Measurements from ENCODE around the gene GSTK1.

GSTK1 gene

DNA sequence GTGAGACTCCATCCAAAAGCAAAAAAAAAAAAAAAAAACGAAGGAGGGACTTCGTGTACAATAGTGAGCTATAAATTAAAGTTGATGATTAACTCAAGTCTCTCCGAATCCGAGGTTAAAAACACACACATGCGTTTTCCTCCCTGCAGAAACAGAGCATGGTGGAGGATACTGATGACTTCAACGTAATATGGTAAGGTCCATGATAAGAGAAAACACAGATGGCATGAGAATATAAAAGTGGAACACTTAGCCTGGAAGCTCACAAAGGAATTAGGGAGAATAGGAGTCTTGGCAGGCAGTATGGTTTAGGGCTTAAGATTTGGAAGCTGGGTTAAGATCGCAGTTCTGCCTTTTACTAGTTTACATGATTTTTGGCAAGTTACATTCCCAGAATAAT, 20.1 kb upstream of the GSTK1 start:
- Histone ChIP-seq H3K36me3 (ENCODE audit: control insufficient read depth, insufficient read depth, low read length) (no peaks in the 10 kb centered on the region), H3K9ac (ENCODE audit: low read length) (no peak overlapping the region), H3K27ac (ENCODE audit: low read depth, low read length) (no peak overlapping the region), H3K27me3 (ENCODE audit: control insufficient read depth, insufficient read depth, low read length) (no peaks in the 10 kb centered on the region), H3K4me1 (ENCODE audit: control insufficient read depth, insufficient read depth, low read length) (no peaks in the 10 kb centered on the region), H3K4me3 (ENCODE audit: low read length) (no peak overlapping the region)

DNA sequence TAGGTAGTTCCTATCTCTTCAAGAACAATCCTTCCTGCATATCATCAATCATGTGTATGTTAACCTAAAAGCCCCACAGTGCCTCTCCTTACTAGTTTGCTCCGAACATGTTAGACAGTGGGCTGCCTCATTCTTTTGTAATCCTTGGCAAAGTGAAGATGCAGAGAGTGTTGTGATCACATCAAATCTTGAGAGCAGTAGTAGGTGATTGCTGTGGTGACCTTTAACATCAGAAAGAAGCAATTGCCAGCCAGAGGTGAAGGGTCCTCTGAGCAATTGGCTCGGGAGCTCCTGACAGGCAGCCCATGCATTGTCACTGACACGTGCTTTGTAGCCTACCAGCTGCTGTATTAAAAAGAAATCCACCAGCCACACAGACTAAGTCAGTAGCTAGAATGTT, 19.6 kb upstream of the GSTK1 start:
- no peaks in the 10 kb centered on the region for H3K27me3 ChIP-seq (ENCODE audit: control insufficient read depth, insufficient read depth, low read length)
- no peak overlapping the region for H3K9ac ChIP-seq (ENCODE audit: low read length)
- H3K36me3 ChIP-seq (ENCODE audit: control insufficient read depth, insufficient read depth, low read length), result no peaks in the 10 kb centered on the region
- H3K4me1 ChIP-seq (ENCODE audit: control insufficient read depth, insufficient read depth, low read length), result no peaks in the 10 kb centered on the region
- no peak overlapping the region for H3K27ac ChIP-seq (ENCODE audit: low read depth, low read length)
- no peak overlapping the region for H3K4me3 ChIP-seq (ENCODE audit: low read length)

DNA sequence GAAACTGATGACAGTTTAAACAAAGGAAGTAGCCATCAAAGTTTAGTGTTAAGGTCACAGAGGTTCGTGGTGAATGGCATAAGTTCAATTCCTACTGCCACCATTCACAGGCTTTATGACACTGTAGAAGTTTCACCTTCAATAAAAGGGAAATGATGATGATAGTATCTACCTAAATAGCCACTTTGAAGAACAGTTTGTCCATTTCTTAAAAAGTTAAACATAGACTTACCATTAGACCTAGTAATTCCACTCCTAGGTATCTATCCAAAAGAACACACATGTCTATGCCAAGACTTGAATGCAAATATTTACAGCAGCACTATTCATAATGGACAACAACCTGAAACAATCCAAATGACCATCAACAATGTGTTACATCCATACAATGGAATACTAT, 18.9 kb upstream of the GSTK1 start:
- no peaks in the 10 kb centered on the region for H3K27me3 ChIP-seq (ENCODE audit: control insufficient read depth, insufficient read depth, low read length)
- H3K4me3 ChIP-seq (ENCODE audit: low read length), result no peak overlapping the region
- no peak overlapping the region for H3K27ac ChIP-seq (ENCODE audit: low read depth, low read length)
- no peaks in the 10 kb centered on the region for H3K36me3 ChIP-seq (ENCODE audit: control insufficient read depth, insufficient read depth, low read length)
- H3K4me1 ChIP-seq (ENCODE audit: control insufficient read depth, insufficient read depth, low read length), result no peaks in the 10 kb centered on the region
- no peak overlapping the region for H3K9ac ChIP-seq (ENCODE audit: low read length)

DNA sequence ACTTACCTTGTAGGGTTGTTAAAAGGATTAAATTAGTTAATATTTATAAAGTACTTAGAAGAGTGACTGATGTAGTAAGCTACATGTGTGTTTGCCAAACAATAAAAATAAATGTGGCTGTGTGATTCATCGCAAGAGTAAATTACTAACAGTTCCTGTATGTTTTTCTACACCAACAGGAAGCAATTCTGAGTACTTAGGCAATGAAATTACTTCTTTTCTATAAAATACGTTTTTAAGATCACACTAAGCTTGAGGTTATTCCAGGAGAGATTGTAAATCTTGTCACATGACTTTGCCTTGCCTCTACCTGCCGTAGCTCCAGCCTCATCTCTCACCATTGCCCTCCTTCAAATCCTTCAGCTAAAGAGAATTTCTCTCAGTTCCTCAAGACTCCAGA, 18.1 kb upstream of the GSTK1 start:
- H3K36me3 ChIP-seq (ENCODE audit: control insufficient read depth, insufficient read depth, low read length), result no peaks in the 10 kb centered on the region
- no peaks in the 10 kb centered on the region for H3K27me3 ChIP-seq (ENCODE audit: control insufficient read depth, insufficient read depth, low read length)
- H3K9ac ChIP-seq (ENCODE audit: low read length), result no peak overlapping the region
- no peak overlapping the region for H3K4me3 ChIP-seq (ENCODE audit: low read length)
- no peak overlapping the region for H3K27ac ChIP-seq (ENCODE audit: low read depth, low read length)
- H3K4me1 ChIP-seq (ENCODE audit: control insufficient read depth, insufficient read depth, low read length), result no peaks in the 10 kb centered on the region

DNA sequence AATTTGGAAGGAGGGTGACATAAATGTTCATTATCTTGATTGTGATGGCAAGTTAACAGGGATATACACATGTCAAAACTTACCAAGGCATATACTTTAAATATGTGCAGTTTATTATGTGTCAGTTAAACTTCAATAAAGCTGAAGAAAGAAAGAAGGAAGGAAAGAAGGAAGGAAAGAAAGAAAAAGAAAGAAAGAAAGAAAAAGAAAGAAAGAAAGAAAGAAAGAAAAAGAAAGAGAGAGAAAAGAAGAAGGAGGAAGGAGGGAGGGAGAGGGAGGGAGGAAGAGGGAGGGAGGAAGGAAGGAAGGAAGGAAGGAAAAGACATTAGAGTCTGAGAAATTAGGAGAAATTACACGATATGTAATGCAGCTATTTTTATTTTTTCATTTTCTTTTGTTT, 15.9 kb upstream of the GSTK1 start:
- H3K9ac ChIP-seq (ENCODE audit: low read length), result no peak overlapping the region
- H3K27ac ChIP-seq (ENCODE audit: low read depth, low read length), result no peak overlapping the region
- no peaks in the 10 kb centered on the region for H3K36me3 ChIP-seq (ENCODE audit: control insufficient read depth, insufficient read depth, low read length)
- no peak overlapping the region for H3K4me3 ChIP-seq (ENCODE audit: low read length)
- no peaks in the 10 kb centered on the region for H3K4me1 ChIP-seq (ENCODE audit: control insufficient read depth, insufficient read depth, low read length)
- no peaks in the 10 kb centered on the region for H3K27me3 ChIP-seq (ENCODE audit: control insufficient read depth, insufficient read depth, low read length)

DNA sequence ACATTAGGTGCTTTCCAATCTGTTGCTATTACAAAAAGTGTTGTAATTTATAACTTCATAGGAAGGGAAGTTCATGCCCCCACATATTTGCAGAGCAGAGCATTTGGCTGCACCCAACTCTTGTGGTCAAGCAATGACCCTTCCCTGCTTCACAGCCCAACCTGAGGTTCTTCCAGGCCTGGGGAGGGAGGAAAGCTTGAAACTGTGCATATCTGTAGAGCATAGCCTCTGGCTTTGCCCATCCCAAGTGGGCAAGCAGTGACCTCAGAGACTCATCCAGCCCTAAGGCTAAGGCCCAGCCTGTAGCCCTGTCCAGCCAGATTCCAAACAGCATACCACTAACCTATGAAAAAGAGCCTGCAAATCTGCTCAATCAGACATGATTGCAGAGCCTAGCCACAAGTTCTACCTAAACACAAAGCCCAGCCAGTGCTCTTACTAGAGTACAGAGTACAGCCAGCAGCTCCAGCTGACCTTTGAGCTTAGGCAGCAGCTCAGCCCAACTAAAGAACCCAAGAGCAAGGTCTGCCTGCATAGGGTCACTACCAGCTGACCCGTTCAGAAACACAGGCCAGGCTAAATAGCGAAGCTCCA, 14.4 kb upstream of the GSTK1 start:
- Histone ChIP-seq H3K4me1 (ENCODE audit: control insufficient read depth, insufficient read depth, low read length) (no peaks in the 10 kb centered on the region), H3K4me3 (ENCODE audit: low read length) (no peak overlapping the region), H3K36me3 (ENCODE audit: control insufficient read depth, insufficient read depth, low read length) (no peaks in the 10 kb centered on the region), H3K27me3 (ENCODE audit: control insufficient read depth, insufficient read depth, low read length) (no peaks in the 10 kb centered on the region), H3K9ac (ENCODE audit: low read length) (no peak overlapping the region), H3K27ac (ENCODE audit: low read depth, low read length) (no peak overlapping the region)

DNA sequence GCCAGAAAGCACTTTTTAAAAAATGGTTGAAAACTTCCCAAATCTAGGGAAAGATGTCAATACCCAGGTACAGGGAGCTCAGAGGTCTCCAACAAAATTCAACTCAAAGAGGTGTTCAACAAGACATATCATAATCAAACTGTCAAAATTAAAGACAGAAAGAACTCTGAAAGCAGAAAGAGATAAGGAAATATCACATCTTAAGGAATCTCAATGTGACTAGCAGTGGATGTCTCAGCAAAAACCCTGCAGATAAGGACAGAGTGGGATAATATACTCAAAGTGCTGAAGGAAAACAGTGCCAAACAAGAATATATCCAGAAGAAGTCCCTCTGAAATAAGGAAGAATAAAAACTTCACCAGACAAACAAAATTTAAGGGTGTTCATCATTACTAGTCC, 13.0 kb upstream of the GSTK1 start:
- Histone ChIP-seq H3K4me3 (ENCODE audit: low read length) (no peak overlapping the region), H3K27ac (ENCODE audit: low read depth, low read length) (no peak overlapping the region), H3K9ac (ENCODE audit: low read length) (no peak overlapping the region), H3K36me3 (ENCODE audit: control insufficient read depth, insufficient read depth, low read length) (no peaks in the 10 kb centered on the region), H3K4me1 (ENCODE audit: control insufficient read depth, insufficient read depth, low read length) (no peaks in the 10 kb centered on the region), H3K27me3 (ENCODE audit: control insufficient read depth, insufficient read depth, low read length) (no peaks in the 10 kb centered on the region)

DNA sequence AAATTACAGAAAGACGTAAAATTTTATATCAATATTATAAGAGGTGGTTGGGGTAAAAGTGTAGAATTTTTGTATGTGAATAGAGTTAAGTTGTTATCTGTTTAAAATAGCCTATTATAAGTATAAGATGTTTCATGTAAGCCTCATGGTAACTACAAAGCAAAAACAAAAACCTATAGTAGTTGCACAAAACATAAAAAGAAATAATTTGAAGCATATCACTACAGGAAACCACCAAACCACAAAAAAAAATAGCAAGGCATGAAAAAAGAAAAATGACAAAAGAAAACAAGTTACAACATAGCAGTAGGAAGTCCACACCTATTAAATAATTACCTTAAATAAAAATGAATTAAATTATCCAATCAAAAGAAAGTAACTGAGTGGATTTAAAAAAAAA, 12.4 kb upstream of the GSTK1 start:
- no peaks in the 10 kb centered on the region for H3K27me3 ChIP-seq (ENCODE audit: control insufficient read depth, insufficient read depth, low read length)
- H3K9ac ChIP-seq (ENCODE audit: low read length), result no peak overlapping the region
- H3K4me1 ChIP-seq (ENCODE audit: control insufficient read depth, insufficient read depth, low read length), result no peaks in the 10 kb centered on the region
- no peaks in the 10 kb centered on the region for H3K36me3 ChIP-seq (ENCODE audit: control insufficient read depth, insufficient read depth, low read length)
- no peak overlapping the region for H3K27ac ChIP-seq (ENCODE audit: low read depth, low read length)
- no peak overlapping the region for H3K4me3 ChIP-seq (ENCODE audit: low read length)

DNA sequence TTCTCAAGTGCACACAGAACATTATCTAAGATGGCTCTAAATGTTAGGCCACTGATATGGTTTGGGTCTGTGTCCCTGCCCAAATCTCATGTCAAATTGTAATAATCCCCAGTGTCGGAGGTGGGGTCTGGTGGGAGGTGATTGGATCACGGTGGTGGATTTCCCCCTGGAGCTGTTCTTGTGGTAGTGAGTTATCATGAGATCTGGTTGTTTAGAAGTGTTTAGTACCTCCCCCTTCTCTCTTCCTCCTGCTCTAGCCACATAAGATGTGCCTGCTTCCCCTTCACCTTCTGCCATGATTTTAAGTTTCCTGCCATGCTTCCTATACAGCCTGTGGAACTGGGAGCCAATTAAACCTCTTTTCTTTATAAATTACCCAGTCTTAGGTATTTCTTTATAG, 11.2 kb upstream of the GSTK1 start:
- Histone ChIP-seq H3K27me3 (ENCODE audit: control insufficient read depth, insufficient read depth, low read length) (no peaks in the 10 kb centered on the region), H3K4me1 (ENCODE audit: control insufficient read depth, insufficient read depth, low read length) (no peaks in the 10 kb centered on the region), H3K36me3 (ENCODE audit: control insufficient read depth, insufficient read depth, low read length) (no peaks in the 10 kb centered on the region), H3K9ac (ENCODE audit: low read length) (no peak overlapping the region), H3K27ac (ENCODE audit: low read depth, low read length) (no peak overlapping the region), H3K4me3 (ENCODE audit: low read length) (no peak overlapping the region)

DNA sequence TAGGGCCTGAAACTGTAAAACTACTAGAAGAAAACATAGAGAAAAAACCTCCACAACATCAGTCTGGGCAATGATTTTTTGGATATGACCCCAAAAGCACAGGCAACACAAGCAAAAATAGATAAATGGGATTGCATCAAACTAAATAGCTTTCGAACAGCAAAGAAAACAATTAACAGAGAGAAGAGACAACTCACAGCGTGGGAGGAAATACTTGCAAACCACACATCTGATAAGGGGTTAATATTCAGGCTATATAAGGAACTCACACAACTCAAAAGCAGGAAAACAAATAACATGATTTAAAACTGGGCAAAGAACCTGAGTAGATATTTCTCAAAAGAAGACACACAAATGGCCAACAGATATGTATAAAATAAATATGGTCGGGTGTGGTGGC, 7.7 kb upstream of the GSTK1 start:
- Histone ChIP-seq H3K27ac (ENCODE audit: low read depth, low read length) (no peak overlapping the region), H3K4me3 (ENCODE audit: low read length) (no peak overlapping the region), H3K27me3 (ENCODE audit: control insufficient read depth, insufficient read depth, low read length) (no peaks in the 10 kb centered on the region), H3K4me1 (ENCODE audit: control insufficient read depth, insufficient read depth, low read length) (no peaks in the 10 kb centered on the region), H3K9ac (ENCODE audit: low read length) (no peak overlapping the region), H3K36me3 (ENCODE audit: control insufficient read depth, insufficient read depth, low read length) (no peaks in the 10 kb centered on the region)

DNA sequence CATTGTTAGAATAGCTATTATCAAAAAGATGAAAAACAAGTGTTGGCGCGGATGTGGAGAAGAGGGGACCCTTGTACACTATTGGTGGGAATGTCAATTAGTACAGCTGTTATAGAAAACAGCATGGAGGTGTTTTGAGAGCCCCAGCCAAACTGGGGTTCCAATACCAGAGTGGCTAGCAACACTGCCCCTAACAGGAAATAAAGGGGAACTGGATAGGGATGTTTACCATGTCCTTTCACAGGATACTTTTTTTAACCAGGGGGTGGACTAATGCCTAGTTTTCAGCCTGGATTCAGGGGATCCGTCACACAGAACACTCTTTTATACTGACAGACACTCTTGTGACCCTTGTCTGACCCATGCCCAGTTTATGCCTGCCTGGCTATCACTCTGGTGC, 6.9 kb upstream of the GSTK1 start:
- Histone ChIP-seq H3K27me3 (ENCODE audit: control insufficient read depth, insufficient read depth, low read length) (no peaks in the 10 kb centered on the region), H3K4me1 (ENCODE audit: control insufficient read depth, insufficient read depth, low read length) (no peaks in the 10 kb centered on the region), H3K36me3 (ENCODE audit: control insufficient read depth, insufficient read depth, low read length) (no peaks in the 10 kb centered on the region), H3K4me3 (ENCODE audit: low read length) (no peak overlapping the region), H3K27ac (ENCODE audit: low read depth, low read length) (no peak overlapping the region), H3K9ac (ENCODE audit: low read length) (no peak overlapping the region)

DNA sequence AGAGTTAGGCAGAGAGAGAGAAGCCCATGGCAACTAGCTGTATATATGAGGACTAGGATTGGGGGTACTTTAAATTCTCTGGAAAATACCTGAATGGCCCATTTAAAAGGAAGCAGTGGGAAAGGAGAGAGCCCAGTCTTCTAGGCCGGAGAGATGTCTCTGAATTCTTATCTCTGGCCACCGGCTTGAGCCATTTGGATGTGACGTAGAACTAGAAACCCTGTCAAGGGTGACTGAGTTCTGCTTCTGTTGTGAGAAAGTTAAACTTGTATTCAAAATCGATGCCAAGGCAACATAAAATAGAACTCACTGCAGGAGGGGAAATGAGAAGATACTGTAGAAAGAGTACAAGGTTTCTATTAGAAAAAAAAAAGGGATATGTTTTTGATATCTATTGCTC, 6.3 kb upstream of the GSTK1 start:
- H3K27me3 ChIP-seq (ENCODE audit: control insufficient read depth, insufficient read depth, low read length), result no peaks in the 10 kb centered on the region
- no peak overlapping the region for H3K4me3 ChIP-seq (ENCODE audit: low read length)

DNA sequence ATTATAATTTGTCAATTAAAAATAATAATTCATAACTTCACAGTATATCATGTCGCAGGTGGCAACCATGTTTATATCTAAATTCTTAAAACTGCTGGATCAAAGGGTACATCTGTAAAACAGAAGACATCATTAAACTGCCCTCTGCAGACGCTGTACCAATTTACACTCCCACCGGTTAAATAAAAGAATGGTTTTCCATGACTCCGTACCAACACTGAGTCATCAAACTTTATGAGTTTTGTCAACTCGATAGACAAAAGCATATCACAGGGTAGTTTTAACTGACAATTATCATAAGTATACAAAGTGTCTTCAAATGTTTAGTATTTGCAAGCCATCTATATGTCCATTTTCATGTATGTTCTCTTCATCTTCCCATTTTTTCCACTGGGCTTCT, 5.7 kb upstream of the GSTK1 start:
- no peak overlapping the region for H3K27ac ChIP-seq (ENCODE audit: low read depth, low read length)
- no peaks in the 10 kb centered on the region for H3K27me3 ChIP-seq (ENCODE audit: control insufficient read depth, insufficient read depth, low read length)
- H3K4me1 ChIP-seq (ENCODE audit: control insufficient read depth, insufficient read depth, low read length), result no peaks in the 10 kb centered on the region
- H3K4me3 ChIP-seq (ENCODE audit: low read length), result no peak overlapping the region
- H3K36me3 ChIP-seq (ENCODE audit: control insufficient read depth, insufficient read depth, low read length), result no peaks in the 10 kb centered on the region
- H3K9ac ChIP-seq (ENCODE audit: low read length), result no peak overlapping the region

More for the DNA sequence above, 6.3 kb upstream of the GSTK1 start:
- Histone ChIP-seq H3K9ac (ENCODE audit: low read length) (no peak overlapping the region), H3K4me1 (ENCODE audit: control insufficient read depth, insufficient read depth, low read length) (no peaks in the 10 kb centered on the region), H3K27ac (ENCODE audit: low read depth, low read length) (no peak overlapping the region), H3K36me3 (ENCODE audit: control insufficient read depth, insufficient read depth, low read length) (no peaks in the 10 kb centered on the region)
